HG03064 (cell line): ENCODE data around the gene POP5.
"Not testable (repeated sequence)": the region's sequence is repeated elsewhere in the genome, so short reads cannot be mapped to it uniquely, and the experiment has no call there.

Experiments used
- ATAC-seq: cut with Tn5 transposase; IDR thresholded peaks from one replicate; pipeline ENCODE4 v1.9.1; 2021; ENCODE audit warnings: low read depth; ENCODE audit not compliant: unreplicated experiment

The POP5 gene, protein sequence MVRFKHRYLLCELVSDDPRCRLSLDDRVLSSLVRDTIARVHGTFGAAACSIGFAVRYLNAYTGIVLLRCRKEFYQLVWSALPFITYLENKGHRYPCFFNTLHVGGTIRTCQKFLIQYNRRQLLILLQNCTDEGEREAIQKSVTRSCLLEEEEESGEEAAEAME

DNA sequence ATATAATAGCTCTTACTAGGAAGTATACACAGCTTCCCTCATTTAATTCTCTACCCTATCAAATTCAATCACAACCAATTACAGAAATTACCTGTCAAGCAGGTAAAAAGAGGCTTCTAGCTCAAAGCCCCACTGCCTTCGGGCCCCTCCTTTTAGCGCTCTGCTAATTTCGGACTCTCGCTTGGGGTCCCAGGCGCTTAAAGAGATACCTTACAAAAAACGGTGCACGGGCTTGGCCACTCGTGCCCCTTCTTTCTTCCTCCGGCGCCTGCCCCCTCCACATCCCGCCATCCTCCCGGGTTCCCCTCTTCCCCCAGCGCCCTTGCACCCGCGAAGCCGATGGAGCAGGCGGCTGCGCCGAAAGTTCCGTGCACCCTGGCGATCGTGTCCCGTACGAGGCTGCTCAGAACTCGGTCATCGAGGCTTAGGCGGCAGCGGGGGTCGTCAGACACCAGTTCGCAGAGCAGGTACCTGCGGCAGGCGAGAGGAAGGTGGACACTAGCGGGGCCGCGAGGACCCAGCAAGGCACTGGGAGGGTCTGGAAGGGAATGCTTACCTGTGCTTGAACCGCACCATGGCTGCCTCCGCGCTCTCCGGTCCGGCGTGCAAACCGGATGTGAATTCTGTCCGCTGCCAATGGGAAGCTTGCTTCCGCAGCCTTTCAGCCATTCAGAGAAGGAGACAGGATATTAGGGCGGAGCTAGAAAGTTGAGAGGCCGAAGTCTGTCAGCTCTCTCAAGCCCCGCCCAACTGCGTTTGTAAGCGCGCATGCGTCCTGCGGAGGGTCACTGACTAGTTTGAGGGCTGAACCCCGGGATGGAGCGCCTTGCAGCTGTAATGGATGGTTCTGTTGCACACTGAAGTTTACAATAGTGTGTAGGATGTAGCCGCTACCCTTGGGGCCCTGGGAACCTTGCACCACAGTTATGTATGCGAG, at the start of gene POP5:
Gene POP5 (minus strand): TSS at position 616 of the 937 bp plus-strand sequence. CDS start 40 bp downstream, at position 576.
- ATAC-seq, result peak; percentile 80

DNA sequence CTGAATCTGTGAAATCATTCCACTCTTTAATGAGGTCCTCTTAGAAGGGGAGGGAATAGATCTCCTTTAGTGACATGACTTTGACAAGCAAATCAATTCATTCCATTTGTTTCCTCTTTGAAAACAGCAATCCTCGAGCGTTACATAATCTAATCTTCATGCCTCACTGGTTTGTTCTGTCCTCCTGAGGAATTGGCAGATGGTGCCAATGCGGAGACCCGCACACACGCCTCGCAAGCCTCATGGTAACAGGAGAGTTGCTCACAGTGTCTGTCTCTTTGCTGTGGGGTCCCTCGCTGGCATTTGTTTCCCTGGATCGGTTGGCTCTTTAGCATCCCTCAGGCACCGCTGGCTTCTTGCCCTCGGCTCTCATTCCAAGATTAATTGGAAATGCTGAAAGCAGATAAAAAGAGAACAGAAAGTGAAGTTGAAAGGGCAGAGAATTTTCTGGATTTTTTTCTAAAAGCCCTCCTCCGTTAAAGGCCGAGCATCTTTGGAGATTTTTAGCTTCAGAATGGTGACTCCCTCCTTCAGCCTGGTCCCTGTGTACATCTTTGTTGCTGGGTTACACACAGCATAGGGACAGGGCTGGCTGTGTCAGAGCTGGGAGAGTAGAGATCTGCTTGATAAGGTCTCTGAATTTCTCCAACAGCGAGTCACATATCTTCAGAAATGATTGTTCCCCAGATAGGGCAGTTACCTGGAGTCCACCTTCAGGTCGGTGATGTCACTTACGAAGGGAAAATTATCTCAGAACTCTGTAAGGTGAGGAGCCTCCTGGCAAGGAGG, 49.1 kb upstream of the POP5 start:
- ATAC-seq, result no peak

DNA sequence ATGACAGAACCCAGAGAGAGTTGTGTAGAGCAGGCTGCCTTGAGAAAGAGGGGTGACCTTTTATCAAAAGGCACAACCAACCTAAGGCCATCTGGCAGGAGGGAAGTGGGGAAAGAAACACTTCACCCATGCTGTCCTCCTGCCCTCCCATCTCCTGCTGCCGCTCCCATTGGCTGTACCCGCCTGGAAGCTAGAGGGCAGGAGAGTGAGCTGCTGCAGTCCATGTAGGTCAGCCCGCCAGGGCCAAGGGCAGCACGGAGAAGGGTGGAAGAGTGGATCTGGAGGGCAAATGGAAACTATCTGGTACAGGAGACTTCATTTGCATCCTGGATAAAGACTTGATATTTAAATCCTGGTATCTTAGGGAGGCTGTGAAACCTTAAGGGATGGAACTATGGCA, 47.7 kb upstream of the POP5 start:
- ATAC-seq, result no peak

DNA sequence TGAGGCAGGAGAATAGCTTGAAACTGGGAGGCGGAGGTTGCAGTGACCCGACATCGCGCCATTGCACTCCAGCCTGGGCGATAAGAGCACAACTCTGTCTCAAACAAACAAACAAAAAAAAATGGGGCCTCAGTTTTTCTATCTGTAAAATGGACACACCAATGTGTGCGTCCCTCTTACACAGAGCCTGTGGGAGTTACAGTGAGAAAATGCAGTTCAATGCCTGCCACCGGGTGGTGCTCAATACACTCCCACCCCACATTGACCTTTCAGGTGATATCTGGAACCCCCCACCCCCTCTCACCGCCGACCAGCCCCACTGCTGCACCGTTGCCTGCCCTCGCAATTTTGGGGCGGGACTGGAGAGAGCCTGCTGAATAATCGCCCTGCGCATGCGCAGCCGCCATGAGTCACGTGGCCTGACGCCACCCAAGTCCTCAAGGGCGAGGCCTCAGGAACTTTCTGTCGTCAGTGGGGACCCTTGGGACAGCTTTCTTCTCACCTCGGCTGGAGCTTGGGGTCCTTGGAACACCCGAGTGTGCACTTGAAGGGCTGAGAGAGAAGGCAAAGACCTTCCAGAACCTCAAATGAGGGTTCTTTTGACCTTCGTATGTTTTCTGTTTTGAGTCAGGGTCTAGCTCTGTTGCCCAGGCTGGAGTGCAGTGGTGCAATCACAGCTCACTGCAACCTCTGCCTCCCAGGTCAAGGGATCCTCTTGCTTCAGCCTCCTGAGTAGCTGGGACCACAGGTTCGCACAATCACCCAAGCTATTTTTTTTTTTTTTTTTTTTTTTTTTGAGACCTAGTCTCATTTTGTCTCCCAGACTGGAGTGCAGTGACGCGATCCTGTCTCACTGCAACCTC, 44.6 kb upstream of the POP5 start:
- no peak for ATAC-seq

DNA sequence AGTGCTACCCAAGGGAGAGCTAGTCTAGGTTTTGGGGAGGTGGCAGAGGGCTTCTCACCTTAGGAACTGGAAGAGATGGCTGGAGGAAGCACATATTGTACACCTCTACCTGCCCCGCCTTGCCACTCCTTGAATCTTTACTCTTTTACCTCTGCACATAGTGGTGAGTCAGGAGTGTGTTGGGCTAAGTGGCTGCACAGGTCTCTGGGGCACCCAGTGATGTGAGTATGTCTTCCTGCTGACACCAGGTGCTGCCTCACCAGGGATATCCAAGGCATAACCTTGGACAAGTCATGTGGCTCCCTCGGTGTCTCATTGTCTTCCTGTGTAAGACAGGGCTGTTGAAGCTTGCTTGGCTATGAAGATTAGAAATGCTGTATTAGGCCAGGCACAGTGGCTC, 39.4 kb upstream of the POP5 start:
- ATAC-seq, result no peak

DNA sequence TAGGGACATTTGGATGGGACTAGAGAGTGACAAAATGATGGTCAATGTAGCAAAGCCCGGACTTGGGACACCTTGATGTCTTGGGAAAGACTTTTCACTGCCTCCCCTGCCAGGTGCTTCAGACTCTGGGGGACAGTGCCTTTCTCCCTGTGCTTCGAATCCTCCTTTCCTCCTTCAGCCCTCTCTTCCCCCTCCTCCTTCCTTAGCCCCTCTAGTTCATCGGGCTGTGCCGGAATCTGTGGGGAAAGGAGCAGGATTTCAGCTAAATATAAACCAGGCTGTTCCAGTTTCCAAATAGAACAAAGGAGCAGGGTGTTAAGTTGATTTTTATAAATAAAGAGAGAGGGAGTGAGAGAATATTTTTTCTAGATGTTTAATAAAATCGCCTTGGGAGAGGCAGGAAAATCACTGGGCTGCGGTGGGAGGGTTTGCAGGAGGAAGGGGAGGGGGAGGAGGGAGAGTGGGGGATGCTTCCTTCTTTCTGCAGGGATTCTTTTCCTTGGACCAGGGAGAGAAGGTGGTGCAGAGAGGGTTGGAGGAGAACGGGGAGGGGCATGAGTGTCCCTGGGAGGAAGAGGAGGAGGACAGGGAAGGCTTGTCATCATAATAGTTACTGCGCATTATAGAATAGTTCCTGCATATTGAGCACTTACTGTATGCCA, 37.9 kb upstream of the POP5 start:
- ATAC-seq, result no peak

DNA sequence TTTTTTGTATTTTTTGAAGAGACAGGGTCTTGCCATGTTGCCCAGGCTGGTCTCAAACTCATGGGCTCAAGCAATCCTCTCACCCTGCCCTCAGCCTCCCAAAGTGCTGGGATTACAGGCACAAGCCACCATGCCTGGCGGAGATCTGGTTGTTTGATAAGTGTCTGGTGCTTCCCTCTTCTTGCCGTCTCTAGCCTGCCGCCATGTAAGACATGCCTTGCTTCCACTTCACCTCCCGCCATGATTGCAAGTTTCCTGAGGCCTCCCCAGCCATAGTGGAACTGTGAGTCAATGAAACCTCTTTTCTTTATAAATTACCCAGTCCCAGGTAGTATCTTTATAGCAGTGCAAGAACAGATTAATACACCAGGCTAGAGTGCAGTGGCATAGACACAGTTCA, 36.6 kb upstream of the POP5 start:
- not testable (repeated sequence) for ATAC-seq

DNA sequence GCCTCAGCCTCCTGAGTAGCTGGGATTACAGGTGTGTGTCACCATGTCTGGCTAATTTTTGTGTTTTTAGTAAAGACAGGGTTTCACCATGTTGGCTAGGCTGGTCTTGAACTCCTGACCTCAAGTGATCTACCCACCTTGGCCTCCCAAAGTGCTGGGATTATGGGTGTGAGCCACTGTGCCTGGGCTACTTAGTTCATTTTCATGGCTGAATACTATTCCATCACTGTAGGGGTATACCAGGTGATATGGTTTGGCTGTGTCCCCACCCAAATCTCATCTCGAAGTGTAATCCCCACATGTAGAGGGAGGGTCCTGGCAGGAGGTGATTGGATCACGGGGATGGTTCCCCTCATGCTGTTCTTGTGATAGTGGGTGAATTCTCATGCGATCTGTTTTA, 36.0 kb upstream of the POP5 start:
- not testable (repeated sequence) for ATAC-seq

DNA sequence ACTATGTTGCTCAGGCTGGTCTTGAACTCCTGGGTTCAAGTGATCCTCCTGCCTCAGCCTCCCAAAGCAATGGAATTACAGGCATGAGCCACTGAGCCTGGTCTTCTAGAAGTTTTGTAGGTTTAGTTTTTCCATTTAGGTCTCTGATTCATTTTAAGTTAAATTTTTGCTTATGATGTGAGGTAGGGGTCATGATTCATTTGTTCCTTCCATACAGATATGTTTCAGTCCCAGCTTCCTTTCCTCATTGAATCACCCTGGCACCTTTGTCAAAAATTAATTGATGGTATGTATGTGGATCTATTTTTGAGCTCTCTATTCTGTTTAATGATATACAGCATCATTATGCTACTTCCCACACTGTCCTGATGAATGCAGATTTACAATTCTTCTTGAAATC, 33.6 kb upstream of the POP5 start:
- ATAC-seq, result no peak

DNA sequence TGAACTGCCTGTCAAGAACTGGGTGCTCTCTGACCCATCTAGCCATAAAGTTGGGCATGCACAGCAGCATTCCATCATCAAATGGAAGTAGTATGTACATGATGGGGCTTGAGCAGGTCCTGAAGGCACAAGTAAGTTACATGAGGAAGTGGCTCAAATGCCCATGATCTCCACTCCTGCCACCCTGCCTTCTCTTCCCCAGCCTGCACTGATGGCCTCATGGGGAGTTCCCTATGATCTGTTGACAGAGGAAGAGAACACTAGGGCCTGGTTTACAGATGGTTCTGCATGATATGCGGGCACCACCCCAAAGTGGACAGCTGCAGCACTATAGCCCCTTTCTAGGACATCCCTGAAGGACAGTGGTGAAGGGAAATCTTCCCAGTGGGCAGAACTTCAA, 30.3 kb upstream of the POP5 start:
- not testable (repeated sequence) for ATAC-seq

DNA sequence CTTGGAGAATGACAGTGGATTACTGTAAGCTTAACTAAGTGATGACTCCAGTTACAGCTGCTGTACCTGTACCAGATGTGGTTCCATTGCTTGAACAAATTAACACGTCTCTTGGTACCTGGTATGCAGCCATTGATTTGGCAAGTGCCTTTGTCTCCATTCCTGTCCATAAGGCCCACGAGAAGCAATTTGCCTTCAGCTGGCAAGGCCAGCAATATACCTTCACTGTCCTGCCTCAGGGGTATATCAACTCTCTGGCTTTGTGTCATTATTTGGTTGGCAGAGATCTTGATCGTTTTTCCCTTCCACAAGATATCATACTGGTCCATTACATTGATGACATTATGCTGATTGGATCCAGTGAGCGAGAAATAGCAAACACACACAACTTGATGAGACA, 29.4 kb upstream of the POP5 start:
- no peak for ATAC-seq

DNA sequence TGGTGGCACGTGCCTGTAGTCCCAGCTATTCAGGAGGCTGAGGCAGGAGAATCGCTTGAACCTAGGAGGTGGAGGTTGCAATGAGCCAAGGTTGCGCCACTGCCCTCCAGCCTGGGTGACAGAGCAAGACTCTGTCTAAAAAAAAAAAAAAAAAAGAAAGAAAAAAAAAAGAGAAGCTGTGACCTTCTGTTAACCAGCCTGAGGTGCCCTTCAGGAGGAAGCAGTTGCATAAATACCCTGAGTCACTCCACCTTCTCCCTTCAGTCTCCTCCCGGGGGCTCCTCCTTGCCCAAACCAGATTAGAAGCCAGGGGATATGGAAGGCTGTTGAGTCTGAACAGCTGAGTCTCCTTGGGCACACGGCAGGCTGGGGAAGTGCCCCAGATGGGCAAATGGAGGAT, 21.2 kb upstream of the POP5 start:
- not testable (repeated sequence) for ATAC-seq

DNA sequence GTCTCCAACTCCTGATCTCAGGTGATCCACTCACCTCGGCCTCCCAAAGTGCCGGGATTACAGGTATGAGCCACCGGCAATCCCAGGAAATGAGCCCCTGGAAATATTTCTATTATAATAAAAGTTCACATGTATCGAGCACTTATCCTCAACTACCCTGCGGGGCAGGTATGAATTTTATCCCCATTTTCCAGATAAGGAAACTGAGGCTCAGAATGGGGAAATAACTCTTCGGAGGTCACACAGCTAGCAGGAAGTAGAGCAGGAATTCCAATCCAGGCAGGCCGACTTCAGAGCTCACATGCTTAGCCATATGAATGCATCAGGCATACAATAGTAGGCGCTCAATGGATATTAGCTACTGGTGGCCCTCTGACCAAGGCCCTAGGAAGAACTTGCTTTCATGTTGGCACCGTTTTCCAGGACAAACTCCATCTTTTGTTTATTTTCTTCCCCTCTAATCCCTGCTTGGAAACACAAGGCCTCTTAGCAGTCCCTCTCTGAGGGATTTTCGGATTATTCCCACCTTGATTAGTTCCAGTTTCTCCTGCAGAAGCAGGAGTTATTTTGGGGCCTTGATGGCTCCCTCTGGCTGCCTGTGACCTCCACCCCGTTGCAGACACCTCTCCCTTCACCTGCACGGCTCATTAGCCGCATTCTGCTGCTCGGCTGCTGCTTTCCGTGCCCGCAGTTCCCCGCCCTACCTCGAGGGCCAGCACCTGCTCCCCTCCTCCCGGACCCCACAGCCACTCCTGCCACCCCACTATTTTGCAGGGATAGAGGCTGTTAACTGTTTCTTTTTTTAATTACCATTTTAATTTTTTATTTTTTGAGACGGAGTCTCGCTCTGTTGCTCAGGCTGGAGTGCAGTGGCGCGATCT, 18.7 kb upstream of the POP5 start:
- no peak for ATAC-seq

DNA sequence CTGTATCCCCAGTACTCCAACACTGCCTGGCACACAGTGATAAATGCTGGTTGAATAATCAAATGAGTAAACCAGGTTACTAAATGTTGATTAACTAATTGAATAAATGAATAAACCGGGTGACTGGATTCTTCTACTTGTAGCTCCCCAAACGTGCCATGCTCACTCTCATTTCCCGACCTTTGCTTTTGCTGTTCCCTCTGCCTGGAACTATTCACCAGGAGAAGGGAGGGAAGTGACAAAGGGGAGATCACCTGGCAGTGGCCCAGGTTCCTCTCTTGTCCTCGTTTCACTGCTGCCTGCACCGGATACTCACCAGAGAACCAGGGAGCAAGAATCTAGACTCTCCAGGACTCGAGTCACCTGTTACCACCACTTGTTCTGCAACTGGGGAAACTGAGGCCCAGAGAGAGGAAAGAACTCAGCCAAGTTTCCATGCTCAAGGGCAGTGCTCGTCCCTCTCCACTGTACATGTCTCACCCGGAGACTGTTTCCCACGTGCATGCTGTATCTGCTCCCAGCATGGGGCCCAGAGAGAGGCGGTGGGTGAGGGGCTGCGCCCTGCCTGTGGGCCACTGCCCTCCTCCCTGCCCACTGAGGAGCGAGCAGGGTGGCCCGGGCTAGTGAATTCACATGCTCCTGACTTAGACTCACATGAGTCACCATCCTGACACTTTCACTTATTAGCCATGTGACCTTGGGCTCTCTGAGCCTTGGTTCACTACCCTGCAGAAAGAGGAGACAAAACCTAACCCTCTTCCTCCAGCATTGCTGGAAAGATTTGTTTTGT, 17.7 kb upstream of the POP5 start:
- ATAC-seq, result no peak

DNA sequence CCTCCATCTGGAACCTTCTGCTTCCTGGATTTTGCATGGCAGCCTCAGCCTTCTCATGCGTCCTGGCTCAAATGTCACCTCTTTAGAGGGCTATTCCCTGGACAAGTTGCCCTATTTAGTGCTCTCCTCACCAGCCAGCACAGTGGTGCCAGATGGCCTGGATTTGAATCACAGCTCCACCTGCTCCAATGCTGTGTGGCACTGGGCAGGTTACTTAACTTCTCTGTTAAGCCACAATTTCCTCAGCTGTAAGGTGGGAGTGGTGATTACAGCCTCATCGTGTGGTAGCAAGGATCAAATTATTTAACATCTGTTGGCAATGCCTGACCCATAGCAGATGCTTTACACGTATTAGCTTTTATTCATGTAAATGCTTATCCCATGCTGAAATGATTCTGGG, 16.7 kb upstream of the POP5 start:
- no peak for ATAC-seq

DNA sequence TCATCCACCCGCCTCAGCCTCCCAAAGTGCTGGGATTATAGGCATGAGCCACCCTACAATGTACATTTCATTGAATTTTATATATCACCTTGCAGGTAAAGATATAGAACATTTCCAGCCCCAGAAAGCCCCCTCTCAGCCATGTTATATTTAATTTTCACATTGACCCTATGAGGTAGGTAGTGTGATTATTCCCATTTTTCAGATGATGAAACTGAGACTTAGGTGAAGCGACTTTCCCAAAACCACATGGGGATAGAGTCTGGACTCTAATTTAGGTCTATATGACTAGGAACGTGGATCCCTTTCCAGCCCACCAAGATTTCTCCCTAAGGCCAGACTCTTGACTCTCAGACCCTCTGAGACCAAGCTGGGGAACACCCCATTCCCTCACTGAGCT, 15.7 kb upstream of the POP5 start:
- ATAC-seq, result no peak

DNA sequence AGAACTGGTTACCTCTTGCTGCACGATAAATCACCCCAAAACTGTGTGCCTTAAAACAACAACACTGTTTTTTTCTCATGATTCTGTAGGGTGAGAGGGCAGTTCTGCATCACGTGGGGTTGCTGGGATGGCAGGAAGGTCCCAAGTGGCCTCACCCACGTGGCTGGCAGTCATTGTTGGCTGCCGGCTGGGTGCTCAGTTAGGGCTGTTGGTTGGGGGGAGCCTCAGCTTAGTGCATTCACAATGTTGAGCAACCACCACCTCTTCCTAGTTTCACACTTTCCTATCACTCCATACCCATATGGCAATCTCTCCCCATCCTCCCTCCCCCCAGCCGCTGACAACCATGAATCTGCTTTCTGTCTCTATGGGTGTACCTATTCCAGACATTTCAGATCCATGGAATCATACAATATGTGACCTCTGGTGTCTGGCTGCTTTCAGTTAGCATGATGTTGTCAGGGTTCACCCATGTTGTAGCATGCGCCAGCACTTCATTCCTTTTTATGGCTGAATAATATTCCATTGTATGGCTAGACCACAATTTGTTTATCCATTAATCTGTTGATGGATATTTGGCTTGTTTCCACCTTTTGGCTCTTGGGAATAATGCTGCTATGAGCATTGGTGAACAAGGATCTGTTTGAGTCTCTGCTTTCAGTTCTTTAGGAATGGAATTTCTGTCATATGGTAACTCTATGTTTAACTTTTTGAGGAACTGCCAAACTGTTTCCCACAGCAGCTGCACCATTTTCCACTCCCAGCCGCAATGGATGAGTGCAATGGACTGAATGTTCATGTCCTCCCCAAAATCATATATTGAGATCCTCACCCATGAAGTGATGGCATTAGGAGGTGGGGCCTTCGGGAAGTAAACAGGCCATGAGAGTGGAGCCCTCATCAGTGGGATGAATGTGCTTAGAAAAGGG, 11.2 kb upstream of the POP5 start:
- ATAC-seq, result no peak
